Measurements from ENCODE around the gene TMEM240.
"Not testable (repeated sequence)": the region's sequence is repeated elsewhere in the genome, so short reads cannot be mapped to it uniquely, and the experiment has no call there.

The TMEM240 gene

DNA sequence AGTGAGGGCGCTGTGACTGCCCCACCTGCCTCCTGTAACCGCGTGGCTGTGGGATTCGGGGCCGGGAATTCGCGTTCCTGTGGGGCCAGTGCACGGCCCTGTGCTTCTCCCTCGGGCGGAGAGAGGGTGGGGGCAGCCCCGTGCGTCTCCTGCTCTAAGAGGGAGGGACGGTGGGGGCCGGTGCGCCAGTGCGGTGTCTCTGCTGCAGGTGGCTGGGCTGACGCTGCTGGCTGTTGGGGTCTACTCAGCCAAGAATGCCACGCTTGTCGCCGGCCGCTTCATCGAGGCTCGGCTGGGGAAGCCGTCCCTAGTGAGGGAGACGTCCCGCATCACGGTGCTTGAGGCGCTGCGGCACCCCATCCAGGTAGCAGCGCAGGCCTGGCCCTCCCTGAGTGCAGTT is 17.9 kb downstream of the TMEM240 start:
- DNase-seq: not testable (repeated sequence)

DNA sequence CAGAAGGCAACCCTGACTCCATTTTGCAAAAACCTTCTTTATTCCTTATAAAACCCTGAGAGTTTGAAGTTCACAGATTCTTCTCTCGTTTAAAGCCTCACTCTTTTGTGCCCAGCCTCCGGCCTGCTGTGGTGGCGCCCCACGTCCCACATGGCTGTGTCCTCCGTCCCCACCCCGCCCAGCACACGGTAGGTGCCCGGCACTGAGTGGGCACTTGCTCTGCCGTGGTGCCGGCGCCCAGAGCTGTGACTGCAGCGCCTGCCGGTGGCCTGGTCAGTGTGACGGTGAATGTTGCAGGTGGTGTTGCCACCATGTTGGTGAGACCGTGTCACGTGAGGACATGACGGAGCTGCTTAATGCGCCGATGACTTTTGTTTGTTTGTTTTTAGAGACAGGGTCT is 19.1 kb downstream of the TMEM240 start:
- no peak for DNase-seq

DNA sequence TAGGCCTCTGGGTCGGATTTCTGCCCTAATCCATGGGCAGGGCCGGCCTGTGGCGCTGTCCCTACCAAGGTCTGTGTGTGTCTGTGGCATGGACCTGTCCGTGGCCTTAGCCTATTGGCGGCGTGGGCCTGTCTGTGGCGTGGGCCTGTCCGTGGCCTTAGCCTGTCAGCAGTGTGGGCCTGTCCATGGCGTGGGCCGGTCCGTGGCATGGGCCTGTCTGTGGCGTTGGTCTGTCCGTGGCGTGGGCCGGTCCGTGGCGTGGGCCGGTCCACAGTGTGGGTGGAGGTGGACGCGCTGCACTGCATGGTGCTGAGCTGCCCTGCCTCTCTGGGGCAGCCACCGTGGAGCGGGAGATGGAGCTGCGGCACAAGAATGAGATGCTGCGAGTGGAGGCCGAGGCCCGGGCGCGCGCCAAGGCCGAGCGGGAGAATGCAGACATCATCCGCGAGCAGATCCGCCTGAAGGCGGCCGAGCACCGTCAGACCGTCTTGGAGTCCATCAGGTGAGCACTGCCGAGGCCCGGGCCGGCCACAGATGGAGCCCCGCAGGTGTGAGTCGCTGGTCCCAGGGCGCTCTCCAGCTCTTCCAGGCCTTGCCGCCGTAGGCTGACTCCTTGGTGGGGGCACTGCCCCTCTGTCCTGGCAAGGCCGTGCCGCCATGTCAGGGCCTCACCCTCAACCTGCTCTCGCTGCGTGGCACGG is 20.5 kb downstream of the TMEM240 start:
- DNase-seq: not testable (repeated sequence)

DNA sequence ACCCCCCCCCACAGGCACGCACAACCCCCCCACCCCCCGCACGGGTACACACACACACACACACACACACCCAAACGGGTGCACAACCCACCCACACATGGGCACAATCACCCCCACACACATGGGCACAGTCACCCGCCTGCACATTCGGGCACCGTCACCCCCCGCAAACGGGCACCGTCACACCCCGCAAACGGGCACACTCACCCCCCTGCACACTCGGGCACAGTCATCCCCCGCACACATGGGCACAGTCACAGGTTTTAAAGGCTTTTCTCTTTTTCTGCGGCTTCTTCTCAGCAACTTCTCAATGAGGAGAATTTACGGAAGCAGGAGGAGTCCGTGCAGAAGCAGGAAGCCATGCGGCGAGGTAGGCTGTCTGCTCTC is 21.8 kb downstream of the TMEM240 start:
- DNase-seq: not testable (repeated sequence)

DNA sequence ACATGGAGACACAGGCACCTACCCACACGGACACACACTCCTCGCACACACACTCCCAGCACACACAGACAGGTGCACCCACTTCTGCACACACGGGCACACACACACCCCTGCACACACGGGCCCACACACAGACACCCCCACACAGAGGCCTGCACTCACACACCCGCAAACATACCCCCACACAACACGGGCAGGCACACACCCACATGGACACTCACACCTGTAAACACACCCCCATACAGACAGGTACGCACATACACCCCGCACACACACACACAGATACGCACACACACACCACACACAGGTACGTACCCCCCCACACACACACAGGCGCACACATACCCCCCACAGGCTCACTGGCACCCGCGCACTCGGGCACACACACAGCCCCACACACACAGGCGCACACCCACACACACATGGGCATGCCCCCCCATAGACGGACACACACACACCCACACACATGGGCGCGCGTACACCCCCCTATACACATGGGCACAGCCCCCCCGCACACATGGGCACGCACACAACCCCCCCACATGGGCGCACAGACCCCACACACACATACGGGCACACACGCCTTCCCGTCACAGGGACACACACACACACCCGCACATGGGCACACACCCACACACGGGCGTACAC is 22.3 kb downstream of the TMEM240 start:
- DNase-seq: no peak

DNA sequence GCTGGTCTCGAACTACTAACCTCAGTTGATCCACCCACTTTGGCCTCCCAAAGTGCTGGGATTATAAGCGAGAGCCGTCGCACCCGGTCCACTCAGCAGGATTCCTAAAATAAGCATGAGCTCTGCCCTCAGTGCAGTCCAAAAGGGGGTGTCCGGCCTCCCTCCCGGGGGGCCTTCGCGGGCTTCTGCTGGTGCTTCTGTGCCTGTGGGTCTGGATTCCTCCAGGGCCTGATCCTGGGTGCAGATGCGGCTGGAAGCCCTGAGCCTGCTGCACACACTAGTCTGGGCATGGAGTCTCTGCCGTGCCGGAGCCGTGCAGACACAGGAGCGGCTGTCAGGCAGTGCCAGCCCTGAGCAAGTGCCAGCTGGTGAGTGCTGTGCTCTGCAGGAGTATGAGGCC is 23.5 kb downstream of the TMEM240 start:
- not testable (repeated sequence) for DNase-seq

DNA sequence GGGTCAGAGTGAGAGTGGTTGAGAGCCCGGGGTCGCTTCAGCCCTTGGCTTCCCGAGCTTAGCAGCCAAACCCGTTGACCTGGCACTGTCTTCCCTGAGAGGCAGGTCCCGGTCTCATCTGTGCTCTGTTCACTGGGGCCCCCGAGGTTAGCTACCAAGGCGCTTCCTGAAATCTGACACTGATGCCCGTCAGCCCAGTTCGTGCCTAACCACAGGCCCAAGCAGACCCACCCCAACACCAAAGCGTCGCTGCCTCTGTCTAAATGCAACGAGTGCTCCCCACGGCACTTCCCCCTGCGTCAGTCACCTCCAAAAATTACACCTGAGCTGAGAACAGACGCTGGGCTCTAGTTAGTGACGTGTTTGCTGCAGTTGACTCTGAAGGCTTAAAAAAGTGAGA is 26.0 kb downstream of the TMEM240 start:
- DNase-seq: not testable (repeated sequence)

DNA sequence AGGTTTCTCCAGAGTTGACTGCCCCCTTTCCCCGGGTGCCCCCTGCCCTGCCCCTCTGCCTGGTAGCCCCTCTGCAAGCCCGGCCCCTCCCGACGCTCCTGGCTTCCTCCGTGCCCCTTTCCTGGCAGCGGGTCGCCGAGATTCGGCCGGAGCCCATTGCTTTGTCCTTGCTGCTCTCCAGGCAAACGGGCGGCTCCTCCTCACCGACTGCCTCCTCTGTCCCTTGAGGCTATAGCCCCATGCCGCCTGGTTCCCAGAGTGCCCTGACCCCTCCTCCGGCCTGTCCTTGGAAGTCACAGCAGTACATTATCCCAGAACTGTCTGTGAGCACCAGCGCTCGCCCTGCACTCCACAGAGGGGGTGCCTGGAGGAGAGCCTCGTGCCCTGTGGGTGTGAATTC is 26.7 kb downstream of the TMEM240 start:
- DNase-seq: not testable (repeated sequence)

DNA sequence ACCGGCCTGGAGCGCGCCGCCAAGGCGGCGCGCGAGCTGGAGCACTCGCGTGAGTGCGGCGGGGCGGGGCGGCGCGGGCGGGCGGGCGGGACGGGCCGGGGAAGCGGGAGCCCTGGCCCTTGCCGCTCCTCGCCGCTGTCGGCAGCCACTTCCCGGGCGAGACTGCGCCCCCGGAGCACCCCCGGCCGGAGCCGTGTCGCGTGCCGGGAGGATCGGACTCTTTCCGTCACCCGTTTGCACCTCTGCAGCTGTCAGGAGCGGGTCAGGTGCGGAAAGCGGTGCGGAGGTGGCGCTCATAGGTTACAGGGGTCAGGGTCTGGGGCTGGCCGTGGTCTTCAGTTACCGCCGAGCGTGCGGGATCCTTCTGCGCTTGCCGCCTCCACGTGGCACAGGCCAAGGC is 28.0 kb downstream of the TMEM240 start:
- peak; percentile 30 for DNase-seq

DNA sequence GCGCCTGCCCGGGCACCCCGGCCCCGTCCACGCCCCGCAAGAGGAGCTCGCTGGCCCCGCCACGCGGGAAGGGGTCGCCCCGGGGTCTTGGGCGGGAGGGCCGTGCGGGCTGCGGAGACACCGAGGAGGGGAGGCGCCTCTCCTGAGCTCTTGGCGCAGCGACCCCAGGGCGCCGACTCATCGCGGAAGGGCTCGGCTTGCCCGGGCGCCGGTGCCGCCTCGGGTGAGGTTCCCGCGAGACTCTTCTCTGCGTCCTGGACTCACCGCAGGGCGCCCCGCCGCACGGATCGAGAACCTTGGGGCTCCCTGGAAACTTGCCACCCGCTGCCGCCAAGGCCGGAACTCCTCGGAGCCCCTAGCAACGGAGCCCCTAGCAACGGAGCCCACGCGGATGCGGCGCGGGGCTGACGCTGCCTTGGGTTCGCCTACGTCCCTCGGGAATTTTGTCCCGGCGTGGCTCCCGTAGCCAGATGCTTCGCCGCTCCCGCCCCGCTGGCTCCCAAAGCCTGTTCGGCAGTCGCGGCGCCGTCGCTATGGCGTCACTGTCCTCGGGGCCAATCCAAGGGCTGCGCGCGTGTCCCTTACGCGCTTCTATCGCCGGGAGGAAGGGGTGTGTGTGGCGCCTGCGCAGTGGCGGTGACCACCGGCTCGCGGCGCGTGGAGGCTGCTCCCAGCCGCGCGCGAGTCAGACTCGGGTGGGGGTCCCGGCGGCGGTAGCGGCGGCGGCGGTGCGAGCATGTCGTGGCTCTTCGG is 28.7 kb downstream of the TMEM240 start, which contains the start of gene ATAD3A:
ATAD3A (plus strand) TSS at position 630 of the 753 bp plus-strand sequence; CDS start at position 737, 107 bp downstream.
- peak; percentile 100 for DNase-seq

DNA sequence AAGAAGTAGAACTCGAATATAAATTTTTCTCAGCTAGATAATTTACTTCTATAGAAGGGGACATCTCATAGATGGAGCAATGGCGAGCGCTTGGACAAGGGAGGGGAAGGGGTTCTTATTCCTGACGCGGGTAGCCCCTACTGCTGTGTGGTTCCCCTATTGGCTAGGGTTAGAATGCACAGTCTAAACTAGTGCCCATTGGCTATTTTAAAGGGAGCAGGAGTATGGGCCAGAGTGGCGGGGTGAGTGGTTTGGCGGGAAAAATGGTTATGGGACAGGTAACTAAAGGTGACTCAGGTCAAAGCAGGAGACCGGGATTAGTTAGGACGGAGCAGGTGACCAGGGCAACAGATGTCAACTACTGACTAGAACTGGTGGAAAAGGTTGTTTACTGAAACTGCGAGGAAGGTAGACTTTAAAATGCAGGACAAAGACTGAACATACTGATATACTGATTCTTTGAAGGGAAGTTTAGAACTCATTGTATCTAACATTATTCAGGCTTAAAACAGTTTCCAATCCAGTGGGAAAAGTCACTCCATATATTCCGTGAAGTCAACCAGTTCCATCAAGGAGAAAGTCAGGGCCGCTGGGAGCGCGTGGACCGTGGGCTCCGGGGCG is 29.4 kb downstream of the TMEM240 start:
- DNase-seq: peak; percentile 99

DNA sequence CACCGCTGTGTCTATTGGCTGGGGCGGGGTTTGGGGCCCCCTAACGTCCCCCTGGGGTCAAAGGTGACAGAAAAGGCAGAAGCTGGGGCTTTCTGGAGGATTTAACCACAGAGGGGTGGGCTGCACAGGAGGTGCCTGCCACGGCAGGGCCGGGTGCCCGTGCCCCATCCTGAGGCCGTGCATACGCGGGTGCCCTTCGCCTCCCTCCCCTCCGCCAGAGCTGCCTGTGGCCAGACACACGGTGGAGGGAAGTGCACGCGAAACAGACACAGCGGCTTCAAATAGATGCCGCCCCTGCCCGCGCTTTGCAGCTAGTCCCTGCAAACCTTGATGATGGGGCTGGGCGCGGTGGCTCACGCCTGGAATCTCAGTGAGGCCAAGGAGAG is 31.0 kb downstream of the TMEM240 start:
- not testable (repeated sequence) for DNase-seq

DNA sequence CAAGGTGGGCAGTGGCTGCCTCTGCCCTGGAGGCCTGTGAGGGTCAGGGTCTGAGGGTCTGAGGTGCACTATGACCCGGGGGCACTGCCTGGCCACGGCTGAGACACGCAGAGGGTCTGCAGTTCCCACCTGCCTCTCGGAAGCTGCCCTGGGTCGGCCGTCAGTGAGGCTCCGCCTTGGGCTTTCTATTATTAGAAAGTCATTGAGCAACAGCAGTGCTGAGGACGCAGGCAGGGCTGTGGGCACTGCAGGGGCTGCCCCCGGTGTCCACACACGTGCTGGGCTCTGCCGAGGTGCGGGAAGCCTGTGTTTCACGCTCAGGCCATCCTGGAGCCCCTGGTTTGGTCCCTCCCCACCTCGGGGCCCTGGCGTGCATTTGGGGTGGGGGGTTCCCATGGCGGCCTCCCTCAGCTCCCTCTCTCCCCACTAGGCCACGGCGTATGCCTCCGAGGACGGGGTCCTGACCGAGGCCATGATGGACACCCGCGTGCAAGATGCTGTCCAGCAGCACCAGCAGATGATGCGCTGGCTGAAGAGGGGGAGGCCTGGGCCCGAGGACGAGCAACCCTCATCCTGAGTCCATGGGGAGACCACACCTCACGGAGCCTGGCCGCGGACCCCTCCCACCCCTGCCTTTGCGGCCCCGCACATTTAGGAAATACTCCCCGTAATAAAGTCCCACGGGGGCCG is 31.5 kb downstream of the TMEM240 start:
- not testable (repeated sequence) for DNase-seq

DNA sequence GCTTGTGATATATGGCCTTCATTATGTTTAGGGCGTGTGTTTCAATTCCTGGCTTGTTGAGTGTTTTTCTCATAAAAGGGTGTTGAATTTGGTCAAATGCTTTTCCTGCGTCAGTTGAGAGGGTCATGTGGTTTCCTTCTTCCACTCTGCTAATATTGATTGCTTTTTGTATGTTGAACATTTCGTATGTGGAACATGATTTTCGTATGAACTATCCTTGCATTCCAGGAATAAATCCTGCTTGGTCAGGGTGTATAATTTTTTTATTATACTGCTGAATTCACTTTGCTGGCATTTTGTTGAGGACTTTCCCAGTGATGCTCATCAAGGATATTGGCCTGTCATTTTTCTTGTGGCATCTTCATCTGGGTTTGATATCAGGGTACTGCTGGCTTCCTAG is 33.1 kb downstream of the TMEM240 start:
- DNase-seq: no peak

DNA sequence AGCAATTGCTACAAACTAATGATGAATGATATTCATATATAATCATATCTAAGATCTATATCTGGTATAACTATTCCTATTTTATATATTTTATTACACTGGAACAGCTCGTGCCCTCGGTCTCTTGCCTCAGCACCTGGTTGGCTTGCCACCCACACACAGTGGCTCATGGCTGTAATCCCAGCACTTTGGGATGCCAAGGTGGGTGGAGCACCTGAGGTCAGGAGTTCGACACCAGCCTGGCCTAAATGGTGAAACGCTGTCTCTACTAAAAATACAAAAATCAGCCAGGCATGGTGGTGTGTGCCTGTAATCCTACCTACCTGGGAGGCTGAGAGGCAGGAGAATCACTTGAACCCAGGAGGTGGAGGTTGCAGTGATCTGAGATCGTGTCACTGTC is 34.6 kb downstream of the TMEM240 start:
- DNase-seq: not testable (repeated sequence)

DNA sequence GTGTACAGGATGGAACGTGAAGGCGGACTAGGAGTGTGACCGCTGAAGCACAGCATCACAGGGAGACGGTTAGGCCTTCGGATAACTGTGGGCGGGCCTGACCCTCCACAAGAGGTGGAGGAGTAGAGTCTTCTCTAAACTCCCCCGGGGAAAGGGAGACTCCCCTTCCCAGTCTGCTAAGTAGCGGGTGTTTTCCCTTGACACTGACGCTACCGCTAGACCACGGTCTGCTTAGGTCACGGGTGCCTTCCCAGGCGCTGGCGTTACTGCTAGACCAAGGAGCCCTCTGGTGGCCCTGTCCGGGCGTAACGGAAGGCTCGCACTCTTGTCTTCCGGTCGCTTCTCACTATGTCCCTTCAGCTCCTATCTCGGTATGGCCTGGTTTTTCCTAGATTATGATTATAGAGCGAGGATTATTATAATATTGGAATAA is 35.0 kb downstream of the TMEM240 start:
- DNase-seq: peak; percentile 86

DNA sequence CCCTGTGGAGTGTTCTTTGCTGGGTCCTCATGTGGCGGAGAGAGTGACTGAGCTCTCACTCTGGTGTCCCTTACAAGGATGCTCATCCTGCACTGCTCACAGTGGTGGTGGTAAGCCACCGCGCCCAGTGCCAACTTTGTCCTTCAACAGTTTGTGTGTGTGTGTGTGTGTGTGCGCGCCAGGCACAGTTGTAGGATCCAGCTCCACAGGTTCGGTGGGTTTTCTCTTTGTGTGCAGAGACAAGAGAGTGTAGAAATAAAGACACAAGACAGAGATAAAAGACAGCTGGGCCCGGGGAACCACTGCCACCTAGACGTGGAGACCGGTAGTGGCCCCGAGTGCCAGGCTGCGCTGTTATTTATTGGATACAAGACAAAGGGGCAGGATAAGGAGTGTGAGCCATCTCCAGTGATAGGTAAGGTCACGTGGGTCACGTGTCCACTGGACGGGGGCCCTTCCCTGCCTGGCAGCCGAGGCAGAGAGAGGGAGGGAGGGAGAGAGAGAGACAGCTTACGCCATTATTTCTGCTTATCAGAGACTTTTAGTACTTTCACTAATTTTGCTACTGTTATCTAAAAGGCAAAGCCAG is 35.6 kb downstream of the TMEM240 start:
- DNase-seq: peak; percentile 99

DNA sequence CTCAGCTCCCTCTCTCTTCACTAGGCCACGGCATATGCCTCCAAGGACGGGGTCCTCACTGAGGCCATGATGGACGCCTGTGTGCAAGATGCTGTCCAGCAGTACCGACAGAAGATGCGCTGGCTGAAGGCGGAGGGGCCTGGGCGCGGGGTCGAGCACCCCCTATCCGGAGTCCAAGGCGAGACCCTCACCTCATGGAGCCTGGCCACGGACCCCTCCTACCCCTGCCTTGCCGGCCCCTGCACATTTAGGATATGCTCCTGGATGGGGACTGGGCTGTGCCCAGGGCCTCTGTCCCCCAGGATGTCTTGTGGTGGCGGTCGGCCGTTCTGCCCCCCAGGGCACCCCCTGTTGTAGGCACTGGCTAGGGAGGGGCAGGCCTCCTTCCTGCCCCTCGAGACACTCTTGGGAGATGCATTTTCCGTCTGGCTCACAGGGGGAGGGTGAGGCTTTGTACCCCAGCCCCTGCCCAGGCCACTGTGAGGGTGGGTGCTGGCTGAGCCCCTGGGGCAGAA is 44.9 kb downstream of the TMEM240 start:
- not testable (repeated sequence) for DNase-seq

DNA sequence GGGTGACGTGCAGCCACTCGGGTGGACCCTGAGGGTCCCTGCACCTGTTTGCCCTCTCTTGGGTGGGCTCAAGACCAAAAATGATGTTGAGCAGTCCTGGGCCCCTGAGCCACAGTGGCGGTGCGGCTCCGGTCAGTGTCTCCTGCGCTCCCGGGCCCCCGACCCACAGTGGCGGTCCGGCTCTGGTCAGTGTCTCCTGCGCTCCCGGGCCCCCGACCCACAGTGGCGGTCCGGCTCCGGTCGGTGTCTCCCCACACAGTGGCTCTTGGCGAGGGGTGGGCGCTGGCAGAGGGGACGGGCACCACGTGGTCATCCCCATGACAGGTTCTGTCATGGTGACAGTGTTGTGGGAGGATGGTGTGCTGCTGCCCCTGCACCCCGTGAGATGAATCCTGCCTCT is 46.1 kb downstream of the TMEM240 start:
- DNase-seq: not testable (repeated sequence)

DNA sequence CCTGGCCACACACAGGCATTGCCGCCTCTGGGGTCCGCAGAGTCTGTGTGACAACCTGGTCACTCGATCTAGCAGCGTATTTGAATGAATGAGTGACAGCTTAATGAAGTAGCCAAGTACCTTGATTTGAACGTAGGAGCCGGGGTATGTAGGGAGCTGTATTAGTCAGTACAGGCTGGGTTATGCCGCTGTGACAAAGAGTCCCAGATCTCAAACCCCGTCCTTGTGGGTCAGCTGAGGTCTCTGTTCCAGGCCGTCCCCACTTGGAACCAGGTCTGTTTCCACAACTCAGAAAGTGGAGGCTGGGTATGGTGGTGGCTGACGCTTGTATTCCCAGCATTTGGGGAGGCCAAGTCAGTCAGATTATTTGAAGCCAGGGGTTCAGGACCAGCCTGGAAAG is 48.8 kb downstream of the TMEM240 start:
- no peak for DNase-seq

DNA sequence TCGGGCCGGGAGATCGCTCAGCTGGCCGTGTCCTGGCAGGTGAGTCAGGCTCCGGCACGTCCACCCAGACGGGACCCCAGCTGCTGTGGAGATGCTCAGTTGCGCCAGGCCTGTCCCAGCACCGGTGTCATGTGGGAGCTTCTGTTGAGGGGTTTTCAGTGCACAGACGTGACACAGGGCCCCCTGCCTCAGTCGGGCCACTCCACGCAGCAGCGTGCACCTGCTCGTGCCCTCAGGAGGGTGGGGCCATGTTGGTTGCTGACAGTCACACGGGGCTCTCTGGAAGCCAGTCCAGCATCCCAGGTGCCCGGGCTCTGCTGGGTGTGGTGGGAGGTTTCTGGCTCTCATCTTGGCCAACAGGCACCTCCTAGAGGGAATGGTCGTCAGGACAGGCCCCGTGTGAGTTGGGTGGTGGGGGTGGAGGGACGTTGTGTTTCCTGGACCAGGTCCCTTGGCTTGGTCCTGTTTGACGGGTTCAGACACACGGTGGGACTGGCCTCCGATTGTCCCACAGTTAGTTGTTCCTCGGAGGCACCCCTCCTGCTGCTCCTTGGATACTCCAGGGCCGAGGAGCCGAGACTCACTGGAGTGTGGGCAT is 49.7 kb downstream of the TMEM240 start:
- no peak for DNase-seq

DNA sequence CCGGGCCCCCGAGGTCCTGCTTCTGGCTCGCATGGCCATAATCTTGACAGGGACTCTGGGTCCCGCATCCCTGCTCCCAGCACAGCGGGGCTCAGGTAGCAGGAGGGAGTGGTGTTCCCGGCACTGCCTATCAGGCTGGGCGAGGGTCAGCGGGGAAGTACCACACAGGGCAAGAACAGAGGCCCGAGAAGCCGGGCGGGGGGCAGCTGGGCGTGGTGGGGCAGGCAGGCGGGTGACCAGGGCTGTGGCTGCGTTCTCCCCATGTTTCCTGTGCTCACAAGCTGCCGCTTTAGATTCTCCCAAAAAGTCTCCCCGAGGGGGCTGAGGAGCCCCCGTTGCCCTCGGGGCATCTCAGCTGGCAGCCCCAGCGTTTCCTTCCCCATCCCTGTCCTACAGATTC is 50.6 kb downstream of the TMEM240 start:
- DNase-seq: no peak

Data from NCI-H510A treated with DMSO at 0.1 percent for 48 hours (cell line).